Measurements from ENCODE around the gene PCSK4.

The PCSK4 gene

DNA sequence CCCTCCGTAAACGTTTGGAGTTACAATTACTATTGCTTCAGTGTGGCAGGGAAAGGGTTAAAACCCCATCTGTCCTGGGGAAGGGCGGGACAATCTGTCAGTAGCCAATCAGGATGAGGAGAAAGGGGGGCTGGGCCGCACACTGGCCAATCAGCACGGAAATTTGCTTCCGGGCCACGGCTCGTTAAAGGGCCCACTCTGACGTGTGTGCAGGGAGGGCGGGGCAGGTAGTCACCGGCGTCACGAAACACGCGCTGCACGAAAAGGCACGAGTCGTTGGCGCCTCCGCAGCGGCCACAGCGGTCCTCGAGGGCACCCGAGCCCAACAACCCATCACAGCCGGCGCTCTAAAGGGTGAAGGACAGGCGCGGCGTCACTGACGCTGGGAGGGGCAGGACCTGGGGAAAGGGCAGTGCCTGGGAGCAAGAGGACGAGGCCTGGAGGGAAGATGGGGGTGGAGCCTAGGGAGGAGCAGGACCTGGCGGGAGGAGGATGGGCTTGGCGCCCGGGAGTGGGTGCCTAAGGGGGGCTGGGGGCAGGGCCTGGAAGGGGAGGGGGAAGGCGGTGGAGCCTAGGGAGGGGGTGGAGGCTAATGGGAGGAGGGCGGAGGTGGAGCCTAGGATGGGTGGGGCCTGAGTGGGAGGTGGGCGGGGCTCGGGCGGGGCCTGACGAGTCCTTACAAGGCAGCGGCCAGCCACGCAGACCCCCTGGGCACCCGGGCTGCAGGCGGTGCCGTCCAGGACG, 17.8 kb upstream of the PCSK4 start:
- no peak overlapping the region for H3K4me3 ChIP-seq (ENCODE audit: low read depth, low read length)
- no peak for TF ChIP-seq CTCF (IDR thresholded peaks at IDR 0.05; ENCODE audit: borderline replicate concordance, insufficient read depth, low read depth, low read length)

- TF ChIP-seq CTCF (IDR thresholded peaks at IDR 0.05; ENCODE audit: borderline replicate concordance, insufficient read depth, low read depth, low read length), result no peak
- no peak overlapping the region for H3K4me3 ChIP-seq (ENCODE audit: low read depth, low read length)
These were observed 17.1 kb upstream of the PCSK4 start for GRCh38 chr19:1507192-1507660.

- H3K4me3 ChIP-seq (ENCODE audit: low read depth, low read length), result no peak overlapping the region
- TF ChIP-seq CTCF (IDR thresholded peaks at IDR 0.05; ENCODE audit: borderline replicate concordance, insufficient read depth, low read depth, low read length), result no peak
These were observed 16.1 kb upstream of the PCSK4 start for GRCh38 chr19:1505991-1506881.

DNA sequence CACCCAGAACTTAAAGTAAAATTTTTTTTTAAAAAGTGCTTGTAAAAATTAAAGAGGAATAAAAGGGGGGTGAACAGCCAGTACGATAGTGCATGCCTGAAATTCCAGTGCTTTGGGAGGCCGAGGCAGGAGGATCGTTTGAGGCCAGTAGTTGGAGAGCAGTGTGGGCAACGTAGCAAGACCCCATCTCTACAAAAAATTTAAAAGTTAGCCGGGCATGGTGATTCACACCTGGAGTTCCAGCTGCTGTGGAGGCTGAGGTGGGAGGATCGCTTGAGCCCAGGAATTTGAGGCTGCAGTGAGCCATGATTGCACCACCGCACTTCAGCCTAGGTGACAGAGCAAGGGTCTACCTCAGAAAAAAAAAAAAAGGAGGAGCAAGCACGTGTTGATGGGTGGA, 14.9 kb upstream of the PCSK4 start:
- TF ChIP-seq CTCF (IDR thresholded peaks at IDR 0.05; ENCODE audit: borderline replicate concordance, insufficient read depth, low read depth, low read length), result no peak
- H3K4me3 ChIP-seq (ENCODE audit: low read depth, low read length), result no peak overlapping the region

DNA sequence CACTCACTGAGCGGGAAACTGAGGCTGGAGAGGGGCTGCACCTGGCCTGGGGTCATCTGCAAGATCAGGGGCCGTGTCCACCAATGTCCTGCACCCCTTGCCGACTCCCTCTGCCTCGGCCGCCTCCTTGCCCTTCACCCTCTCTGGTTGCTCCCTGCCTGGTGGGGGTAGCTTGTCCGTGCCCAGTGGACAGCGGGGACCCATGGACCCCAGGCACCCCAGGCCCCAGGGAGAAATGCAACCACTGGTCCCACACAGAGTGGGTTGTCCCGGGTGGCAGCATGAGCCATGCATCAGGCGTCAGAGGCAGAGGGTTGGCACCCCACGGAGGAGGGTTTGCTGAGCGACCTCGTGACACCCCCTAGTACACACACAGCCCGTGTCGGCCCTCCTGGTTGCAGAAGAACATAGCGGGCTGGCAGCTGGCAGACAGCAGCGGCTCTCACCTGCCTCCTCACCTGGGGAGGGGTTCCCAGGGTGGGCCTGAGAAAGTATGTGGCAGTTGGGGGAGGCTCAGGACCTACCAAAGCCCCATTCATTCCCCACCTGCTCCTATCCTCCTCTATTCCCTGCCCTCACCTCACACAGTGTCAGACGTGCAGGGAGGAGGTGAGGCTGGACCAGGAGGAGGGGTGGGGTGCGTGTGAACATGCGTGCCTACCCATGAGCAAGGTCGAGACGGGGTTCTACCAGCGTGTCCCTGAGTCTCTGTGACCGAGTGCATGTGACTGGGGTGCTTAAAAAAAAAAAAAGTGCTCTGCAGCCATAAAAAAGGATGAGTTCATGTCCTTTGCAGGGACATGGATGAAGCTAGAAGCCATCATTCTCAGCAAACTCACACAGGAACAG, 14.0 kb upstream of the PCSK4 start:
- no peak overlapping the region for H3K4me3 ChIP-seq (ENCODE audit: low read depth, low read length)
- TF ChIP-seq CTCF (IDR thresholded peaks at IDR 0.05; ENCODE audit: borderline replicate concordance, insufficient read depth, low read depth, low read length), result no peak

- H3K4me3 ChIP-seq (ENCODE audit: low read depth, low read length), result no peak overlapping the region
- TF ChIP-seq CTCF (IDR thresholded peaks at IDR 0.05; ENCODE audit: borderline replicate concordance, insufficient read depth, low read depth, low read length), result peak; percentile 93
These were observed 13.2 kb upstream of the PCSK4 start for GRCh38 chr19:1503089-1503924.

All from GM12875 (cell line).